SH-SY5Y (cell line): Measurements from ENCODE around the gene DAB1.

Experiments used
- GATA2 ChIP-seq: IDR thresholded peaks from 2 replicates; pipeline ENCODE4 v1.6.1; 2011; ENCODE audit warnings: mild to moderate bottlenecking, low read depth, low read length
- GATA3 ChIP-seq: IDR thresholded peaks from 2 replicates; pipeline ENCODE4 v1.6.1; 2011; ENCODE audit warnings: low read depth, mild to moderate bottlenecking, low read length, moderate library complexity

GRCh38 chr1:57235730-57236510 lies 187.9 kb downstream of the DAB1 start:
- TF ChIP-seq GATA2 (no peak), GATA3 (no peak)
